Effector CD8-positive, alpha-beta T cell (primary cell): ENCODE measurements around the gene SH2D3C.

ENCODE experiments used
- DNase-seq: peaks from one replicate; lab custom pipeline; 2025; lab: John Stamatoyannopoulos, UW

Gene SH2D3C

GRCh38 chr9:127742435-127743088 lies 35.9 kb downstream of the SH2D3C start:
- DNase-seq: no peak

- DNase-seq: no peak
Observed at GRCh38 chr9:127741831-127742434, 36.5 kb downstream of the SH2D3C start.

- no peak for DNase-seq
Observed at GRCh38 chr9:127739614-127740330, 38.7 kb downstream of the SH2D3C start.

DNA sequence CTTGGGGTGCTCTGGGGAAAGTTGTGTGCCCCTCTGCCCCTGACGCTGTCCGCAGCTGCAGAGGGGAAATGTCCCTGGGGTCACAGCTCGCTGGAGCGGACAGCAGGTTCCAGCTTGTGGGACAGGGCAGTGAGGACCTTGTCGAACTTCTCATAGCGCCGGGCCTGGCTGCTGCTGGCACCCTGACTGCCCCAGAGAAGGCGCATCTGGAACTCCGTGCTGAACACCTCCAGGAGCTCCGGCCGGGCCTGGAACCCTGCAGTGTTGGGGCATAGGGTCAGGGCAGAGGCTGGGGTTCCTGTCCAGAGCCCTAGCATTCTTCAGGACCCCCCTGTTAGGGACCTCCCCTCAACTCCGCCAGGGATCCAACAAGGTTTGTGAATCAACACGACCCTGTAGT lies 39.8 kb downstream of the SH2D3C start:
- no peak for DNase-seq

- DNase-seq: no peak
Observed at GRCh38 chr9:127735530-127736185, 42.8 kb downstream of the SH2D3C start.

- DNase-seq: peak; percentile 98
Observed at GRCh38 chr9:127734747-127735529, 43.5 kb downstream of the SH2D3C start, which contains the start of gene TOR2A. TSS of gene TOR2A (minus strand) at chr9:127735294. CDS start at chr9:127735270, 24 bp downstream.

GRCh38 chr9:127734247-127734746 lies 44.2 kb downstream of the SH2D3C start:
- DNase-seq: no peak

DNA sequence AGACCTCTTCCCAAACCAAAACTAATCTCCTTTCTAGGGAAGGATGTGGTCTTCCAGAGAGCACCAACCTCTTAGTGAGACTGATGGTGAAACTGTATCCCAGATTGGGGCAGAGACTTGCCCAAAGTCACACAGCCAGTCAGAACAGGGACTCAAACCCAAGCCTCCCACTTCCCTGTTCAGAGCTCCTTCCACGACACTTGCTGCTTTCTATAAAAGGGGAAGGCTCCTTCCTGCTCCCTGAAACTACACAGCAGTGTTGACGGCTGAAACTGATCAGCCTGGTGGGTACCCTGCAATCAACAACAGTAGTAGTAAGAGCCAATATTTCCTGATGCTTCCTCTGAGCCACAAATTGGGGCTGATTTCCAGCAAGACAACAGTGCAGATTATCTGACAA lies 44.9 kb downstream of the SH2D3C start:
- DNase-seq: no peak

DNA sequence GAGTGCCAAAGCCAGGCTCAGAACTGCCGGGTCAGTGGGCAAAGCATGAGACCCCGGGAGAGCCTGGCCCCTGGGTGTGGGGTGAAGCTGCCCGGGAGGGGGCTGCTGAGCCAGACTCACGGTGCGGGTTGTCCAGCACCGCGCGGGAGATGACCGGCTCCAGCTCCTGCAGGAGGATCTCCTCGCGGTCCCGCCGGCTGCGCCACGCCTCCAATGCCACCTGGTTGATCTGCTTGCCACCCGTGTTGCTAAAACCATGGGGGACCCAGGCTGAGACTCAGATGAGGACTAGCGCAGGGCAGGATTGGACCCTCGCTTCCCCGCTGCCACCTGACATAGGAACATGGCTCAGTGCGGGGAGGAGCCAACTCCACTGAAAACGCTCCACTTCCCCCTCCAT lies 46.0 kb downstream of the SH2D3C start:
- DNase-seq: no peak

GRCh38 chr9:127731938-127732337 lies 46.5 kb downstream of the SH2D3C start:
- no peak for DNase-seq

DNA sequence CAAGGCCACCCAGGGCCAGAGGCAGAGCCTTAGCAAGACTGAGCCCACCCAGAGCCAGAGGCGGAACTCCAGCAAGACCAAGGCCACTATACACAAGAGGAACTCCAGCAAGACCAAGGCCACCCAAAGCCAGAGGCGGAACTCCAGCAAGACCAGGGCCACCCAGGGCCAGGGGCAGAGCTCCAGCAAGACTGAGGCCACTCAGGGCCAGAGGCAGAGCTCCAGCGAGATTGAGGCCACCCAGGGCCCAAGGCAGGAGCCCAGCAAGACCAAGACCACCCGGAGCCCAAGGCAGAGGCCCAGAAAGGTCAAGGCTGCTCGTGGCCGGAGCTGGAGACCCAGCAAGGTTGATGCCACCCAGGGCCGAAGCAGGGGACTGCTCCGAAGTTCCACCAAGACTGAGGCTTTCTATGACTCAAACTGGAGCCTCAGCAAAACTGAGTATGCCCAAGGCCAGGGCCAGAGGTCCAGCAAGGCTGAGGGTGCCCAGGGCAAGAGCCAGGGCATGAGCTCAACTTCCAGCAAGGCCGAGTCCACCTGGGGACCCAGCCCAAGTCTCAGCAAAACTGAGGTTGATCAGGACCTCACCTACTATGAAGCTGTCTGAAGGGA lies 47.6 kb downstream of the SH2D3C start:
- DNase-seq: no peak

GRCh38 chr9:127730262-127730661 lies 48.2 kb downstream of the SH2D3C start:
- no peak for DNase-seq

DNA sequence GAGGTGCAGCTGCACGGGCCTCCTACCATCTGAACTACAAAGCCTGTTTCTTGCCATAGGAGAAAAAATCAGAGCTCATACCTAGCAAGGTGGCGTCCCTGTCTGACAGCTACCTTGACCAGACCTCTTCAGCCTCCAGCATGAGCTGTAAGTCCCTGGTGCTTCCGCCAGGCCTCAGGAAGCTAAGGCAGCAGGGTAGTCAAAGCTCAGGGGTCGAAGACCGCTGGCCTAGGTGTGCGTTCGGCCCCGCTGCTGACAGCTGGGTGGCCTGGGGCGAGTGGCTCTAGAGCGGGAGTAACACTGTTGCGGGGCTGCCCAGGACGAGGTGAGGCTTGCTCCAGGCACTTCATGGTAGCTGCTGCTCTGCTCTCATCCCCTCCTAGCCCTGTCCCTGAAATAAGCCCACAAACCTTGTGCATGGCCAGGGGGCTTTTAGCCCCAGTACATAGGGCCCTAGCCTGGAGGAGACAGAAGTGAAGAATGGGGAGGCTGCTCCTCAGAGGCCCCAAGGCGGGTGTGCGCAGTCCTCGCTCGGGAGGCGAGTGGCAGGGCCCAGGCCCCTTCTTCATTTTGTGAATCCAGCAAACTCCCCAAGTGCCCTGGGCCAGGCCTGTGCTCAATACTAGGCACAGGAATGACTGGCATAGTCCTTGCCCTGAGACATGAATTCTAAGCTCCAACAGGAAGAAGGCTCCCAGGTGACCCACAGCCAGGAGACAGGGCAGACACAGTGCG lies 48.8 kb downstream of the SH2D3C start:
- DNase-seq: no peak

DNA sequence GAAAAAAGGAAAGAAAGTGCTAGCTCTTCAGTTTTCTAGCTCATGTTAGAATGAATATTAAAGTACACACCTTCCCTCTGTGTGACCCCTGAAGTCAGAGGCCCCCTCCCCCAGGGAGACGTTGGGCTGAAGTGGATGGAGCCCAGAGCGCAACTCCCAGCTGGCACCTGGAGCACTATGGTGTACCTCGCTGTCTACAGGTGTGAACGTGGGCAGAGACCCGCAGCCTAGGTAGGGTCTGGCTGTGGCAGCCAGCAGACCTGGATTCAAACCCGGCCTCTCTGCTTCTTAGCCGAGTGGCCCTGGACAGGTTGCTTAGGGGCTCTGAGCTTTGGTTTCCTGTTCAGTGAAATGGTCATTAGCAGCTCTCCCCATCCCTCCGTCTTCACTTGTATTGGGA lies 49.7 kb downstream of the SH2D3C start:
- no peak for DNase-seq

DNA sequence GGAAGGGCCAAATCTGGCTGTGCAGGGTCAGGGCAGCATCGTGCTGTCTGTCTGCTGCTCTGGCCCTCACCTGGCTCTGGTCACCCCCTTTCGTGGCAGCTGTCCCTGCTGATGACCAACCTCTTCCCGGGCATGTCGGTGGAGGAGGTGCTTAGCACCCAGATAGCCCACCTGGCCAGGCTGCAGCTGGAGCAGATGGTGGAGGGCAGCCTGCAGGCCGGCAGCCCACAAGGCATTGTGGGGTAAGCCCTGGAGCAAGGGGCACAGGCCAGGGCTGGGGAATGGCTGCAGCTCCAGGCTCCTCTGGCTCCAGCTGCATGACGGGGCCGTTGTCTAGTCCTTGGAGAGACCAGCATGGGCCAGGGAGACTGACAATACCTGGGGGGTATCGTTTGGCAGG lies 51.6 kb downstream of the SH2D3C start:
- no peak for DNase-seq

- no peak for DNase-seq
Observed at GRCh38 chr9:127724012-127724411, 54.5 kb downstream of the SH2D3C start.

- no peak for DNase-seq
Observed at GRCh38 chr9:127723444-127723843, 55.0 kb downstream of the SH2D3C start.

- DNase-seq: no peak
Observed at GRCh38 chr9:127723013-127723412, 55.5 kb downstream of the SH2D3C start.

- no peak for DNase-seq
Observed at GRCh38 chr9:127722055-127722745, 56.3 kb downstream of the SH2D3C start.

DNA sequence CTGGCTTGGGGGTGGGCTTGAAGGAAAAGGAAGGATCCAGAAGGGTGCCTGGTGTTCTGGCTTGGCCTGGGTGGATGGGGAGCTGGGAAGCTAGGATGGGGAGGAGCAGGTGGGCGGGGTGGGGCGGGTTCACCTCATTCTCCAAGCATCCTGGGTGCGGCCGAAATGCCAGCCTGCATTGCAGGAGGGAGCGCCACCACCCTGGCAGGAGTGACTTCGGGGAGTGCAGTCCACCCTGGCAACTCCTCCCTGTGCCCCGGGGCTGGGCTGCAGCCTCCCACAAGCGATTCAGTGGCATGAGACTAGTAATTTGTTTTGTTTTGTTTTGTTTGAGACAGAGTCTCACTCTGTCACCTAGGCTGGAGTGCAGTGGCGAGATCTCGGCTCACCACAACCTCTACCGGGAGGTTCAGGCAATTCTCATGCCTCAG lies 57.1 kb downstream of the SH2D3C start:
- DNase-seq: no peak
